ENCODE data around the gene COIL. TPM values are rescaled to one million over a fixed set of nuclear protein-coding genes. Genes with fewer than 3 reads are reported as not detected.

Gene COIL
- total RNA-seq, 1 donor, result 11.9 TPM

- peaks cover 19% of the 10 kb centered on the region for H3K36me3 ChIP-seq (ENCODE audit: insufficient read depth, low read length)
- H3K27me3 ChIP-seq (ENCODE audit: insufficient read depth, low read length), result no peaks in the 10 kb centered on the region
- H4K20me1 ChIP-seq (ENCODE audit: insufficient read depth, low read length), result no peaks in the 10 kb centered on the region
- H3K4me1 ChIP-seq (ENCODE audit: insufficient read depth, low read length), result peaks cover 3% of the 10 kb centered on the region
- no peak overlapping the region for H3K4me3 ChIP-seq (ENCODE audit: insufficient read depth, low read length)
- DNase-seq (ENCODE audit: insufficient read length, low spot score, missing footprints), result no peak
- no peak overlapping the region for H2AFZ ChIP-seq (ENCODE audit: low read length)
- no peaks in the 10 kb centered on the region for H3K9me3 ChIP-seq (ENCODE audit: low read depth, low read length)
- no peak overlapping the region for H3K4me2 ChIP-seq (ENCODE audit: insufficient read depth, low read length)
- no peak overlapping the region for H3K27ac ChIP-seq (ENCODE audit: low read depth, low read length)
- no peaks in the 10 kb centered on the region for H3K79me2 ChIP-seq (ENCODE audit: insufficient read depth, low read length)
- TF ChIP-seq CTCF (IDR thresholded peaks at IDR 0.05; ENCODE audit: extremely low read depth, low read depth, low read length), result no peak
These were observed 25.4 kb downstream of the COIL start for GRCh38 chr17:56935461-56935860.

GRCh38 chr17:56934280-56934679 is 26.6 kb downstream of the COIL start:
- Histone ChIP-seq H3K4me3 (ENCODE audit: insufficient read depth, low read length) (no peak overlapping the region), H4K20me1 (ENCODE audit: insufficient read depth, low read length) (no peaks in the 10 kb centered on the region), H3K36me3 (ENCODE audit: insufficient read depth, low read length) (peaks cover 14% of the 10 kb centered on the region), H3K4me1 (ENCODE audit: insufficient read depth, low read length) (peaks cover 3% of the 10 kb centered on the region), H3K79me2 (ENCODE audit: insufficient read depth, low read length) (no peaks in the 10 kb centered on the region), H3K27ac (ENCODE audit: low read depth, low read length) (no peak overlapping the region), H3K9me3 (ENCODE audit: low read depth, low read length) (no peaks in the 10 kb centered on the region), H3K4me2 (ENCODE audit: insufficient read depth, low read length) (no peak overlapping the region), H2AFZ (ENCODE audit: low read length) (no peak overlapping the region), H3K27me3 (ENCODE audit: insufficient read depth, low read length) (no peaks in the 10 kb centered on the region)
- no peak for TF ChIP-seq CTCF (IDR thresholded peaks at IDR 0.05; ENCODE audit: extremely low read depth, low read depth, low read length)
- no peak for DNase-seq (ENCODE audit: insufficient read length, low spot score, missing footprints)

GRCh38 chr17:56933868-56934267 is 27.0 kb downstream of the COIL start:
- Histone ChIP-seq H3K4me1 (ENCODE audit: insufficient read depth, low read length) (peaks cover 3% of the 10 kb centered on the region), H3K4me3 (ENCODE audit: insufficient read depth, low read length) (no peak overlapping the region), H3K27ac (ENCODE audit: low read depth, low read length) (no peak overlapping the region), H3K79me2 (ENCODE audit: insufficient read depth, low read length) (no peaks in the 10 kb centered on the region), H4K20me1 (ENCODE audit: insufficient read depth, low read length) (no peaks in the 10 kb centered on the region), H3K4me2 (ENCODE audit: insufficient read depth, low read length) (no peak overlapping the region), H3K9me3 (ENCODE audit: low read depth, low read length) (no peaks in the 10 kb centered on the region), H3K27me3 (ENCODE audit: insufficient read depth, low read length) (no peaks in the 10 kb centered on the region), H3K36me3 (ENCODE audit: insufficient read depth, low read length) (peaks cover 10% of the 10 kb centered on the region), H2AFZ (ENCODE audit: low read length) (no peak overlapping the region)
- no peak for DNase-seq (ENCODE audit: insufficient read length, low spot score, missing footprints)
- TF ChIP-seq CTCF (IDR thresholded peaks at IDR 0.05; ENCODE audit: extremely low read depth, low read depth, low read length), result no peak

- Histone ChIP-seq H3K27me3 (ENCODE audit: insufficient read depth, low read length) (no peaks in the 10 kb centered on the region), H4K20me1 (ENCODE audit: insufficient read depth, low read length) (no peaks in the 10 kb centered on the region), H2AFZ (ENCODE audit: low read length) (no peak overlapping the region), H3K9me3 (ENCODE audit: low read depth, low read length) (no peaks in the 10 kb centered on the region), H3K36me3 (ENCODE audit: insufficient read depth, low read length) (peaks cover 10% of the 10 kb centered on the region), H3K4me3 (ENCODE audit: insufficient read depth, low read length) (no peak overlapping the region), H3K79me2 (ENCODE audit: insufficient read depth, low read length) (no peaks in the 10 kb centered on the region), H3K4me1 (ENCODE audit: insufficient read depth, low read length) (peaks cover 3% of the 10 kb centered on the region), H3K4me2 (ENCODE audit: insufficient read depth, low read length) (no peak overlapping the region), H3K27ac (ENCODE audit: low read depth, low read length) (no peak overlapping the region)
- no peak for TF ChIP-seq CTCF (IDR thresholded peaks at IDR 0.05; ENCODE audit: extremely low read depth, low read depth, low read length)
- no peak for DNase-seq (ENCODE audit: insufficient read length, low spot score, missing footprints)
These were observed 27.6 kb downstream of the COIL start for GRCh38 chr17:56933151-56933745.
